Inferior parietal cortex (tissue), 1 donor: ENCODE measurements around the gene IL31RA.

Experiments used
- DNase-seq: peaks from one replicate; pipeline ENCODE4 v3.0.0-alpha.2; 2016; ENCODE audit errors: extremely low spot score

IL31RA gene

DNA sequence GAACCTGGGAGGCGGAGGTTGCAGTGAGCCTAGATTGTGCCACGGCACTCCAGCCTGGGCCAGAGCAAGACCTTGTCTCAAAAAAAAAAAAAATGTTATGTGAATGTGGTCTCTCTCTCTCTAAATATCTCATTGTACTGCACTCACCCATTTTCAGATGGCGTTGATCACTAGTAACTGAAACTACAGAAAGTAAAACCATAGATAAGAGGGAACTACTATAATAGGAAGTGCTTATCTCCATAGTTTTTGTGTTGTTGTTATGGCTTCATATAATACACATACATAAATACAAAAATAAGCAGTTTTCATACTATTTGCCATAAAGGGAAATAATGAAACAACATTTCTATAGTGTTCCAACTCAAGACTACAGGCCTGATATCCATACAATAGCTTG lies 9.1 kb downstream of the IL31RA start:
- no peak for DNase-seq

DNA sequence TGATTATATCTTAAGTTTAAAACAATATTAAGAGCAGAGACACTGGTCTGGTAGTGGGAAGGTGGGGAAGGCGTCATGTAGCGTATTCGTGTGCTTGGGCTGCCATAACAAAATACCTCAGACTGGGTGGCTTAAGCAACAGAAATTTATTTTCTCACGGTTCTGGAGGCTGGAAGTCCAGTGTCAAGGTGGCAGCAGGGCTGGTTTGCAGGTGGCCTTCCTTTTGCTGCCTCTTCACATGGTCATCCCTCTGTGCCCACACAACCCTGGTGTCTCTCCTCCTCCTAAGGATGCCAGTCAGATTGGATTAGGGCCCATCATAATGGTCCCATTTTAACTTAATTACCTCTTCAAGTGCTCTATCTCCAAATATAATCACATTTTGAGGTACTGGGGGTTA lies 9.6 kb downstream of the IL31RA start:
- DNase-seq: no peak

- no peak for DNase-seq
Measured at GRCh38 chr5:55864606-55865541, 13.7 kb downstream of the IL31RA start.

DNA sequence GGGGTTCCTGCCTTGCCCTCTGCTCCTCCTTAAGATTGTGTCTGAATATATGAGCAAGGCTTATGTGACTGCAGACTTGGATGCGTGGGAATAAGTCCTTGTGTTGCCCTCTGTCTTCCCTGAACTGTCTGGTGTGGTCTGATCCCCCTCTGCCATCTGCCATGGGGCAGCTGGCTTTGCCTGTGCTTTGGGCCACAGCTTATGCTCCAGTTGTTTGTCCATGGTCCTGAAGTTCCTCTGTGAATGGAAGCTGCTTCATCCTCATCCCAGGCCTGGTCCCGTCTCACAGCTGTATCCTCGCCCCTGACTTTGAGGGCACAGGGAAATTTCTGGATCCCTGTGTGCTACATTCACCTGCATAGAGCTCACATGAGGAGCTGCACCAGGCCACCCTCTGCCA lies 14.7 kb downstream of the IL31RA start:
- no peak for DNase-seq

DNA sequence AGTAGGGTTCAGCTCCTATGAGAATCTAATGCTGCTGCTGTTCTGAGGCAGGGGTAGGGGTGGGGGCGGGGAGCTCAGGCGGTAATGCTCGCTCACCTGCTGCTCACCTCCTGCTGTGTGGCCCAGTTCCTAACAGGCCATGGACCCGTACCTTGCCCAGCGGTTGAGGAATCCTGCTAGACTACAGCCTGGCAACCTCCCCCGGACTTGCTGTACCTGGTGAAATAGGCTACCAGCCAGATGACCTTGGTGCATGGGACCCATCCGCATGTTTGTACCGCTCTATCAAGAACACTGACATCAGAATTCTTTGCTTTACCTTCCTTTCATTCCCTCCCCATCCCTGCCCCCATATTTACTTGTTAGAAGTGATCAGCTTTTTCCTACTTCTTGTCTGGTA lies 15.3 kb downstream of the IL31RA start:
- no peak for DNase-seq

DNA sequence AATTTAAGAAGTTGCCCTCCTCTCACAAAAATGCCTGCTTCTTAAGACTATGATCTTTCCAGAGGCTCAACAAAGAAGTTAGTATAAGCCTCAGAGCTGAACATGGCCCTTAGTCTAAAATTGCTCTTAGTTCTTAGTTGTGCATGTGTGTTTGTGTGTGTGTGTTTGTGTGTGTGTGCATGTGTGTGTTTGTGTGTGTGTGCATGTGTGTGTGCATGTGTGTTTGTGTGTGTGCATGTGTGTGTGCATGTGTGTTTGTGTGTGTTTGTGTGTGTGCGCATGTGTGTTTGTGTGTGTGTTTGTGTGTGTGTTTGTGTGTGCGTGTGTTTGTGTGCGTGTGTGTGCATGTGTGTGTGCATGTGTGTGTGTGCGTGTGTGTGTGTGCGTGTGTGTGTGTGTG lies 15.8 kb downstream of the IL31RA start:
- DNase-seq: no peak

GRCh38 chr5:55868846-55869245 lies 17.7 kb downstream of the IL31RA start:
- DNase-seq: no peak

DNA sequence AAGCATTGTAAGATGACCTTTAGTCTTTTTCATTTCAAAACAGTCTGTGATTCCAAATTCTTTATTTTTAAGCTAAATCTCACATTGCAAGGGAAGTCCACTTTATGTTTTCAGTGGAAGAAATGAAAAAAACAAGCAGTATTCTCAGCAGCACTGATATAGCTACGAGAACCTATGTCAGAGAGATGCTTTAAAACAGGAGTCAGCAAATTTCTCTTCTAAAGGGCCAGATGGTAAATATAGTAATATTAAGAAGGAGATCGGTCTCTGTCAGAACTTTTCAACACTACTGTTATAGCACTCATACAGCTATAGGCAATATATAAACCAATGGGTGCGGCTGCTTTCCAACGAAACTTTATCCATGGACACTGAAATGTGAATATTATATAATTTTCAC lies 18.7 kb downstream of the IL31RA start:
- no peak for DNase-seq

GRCh38 chr5:55873234-55873633 lies 22.1 kb downstream of the IL31RA start:
- no peak for DNase-seq

- DNase-seq: no peak
Measured at GRCh38 chr5:55877655-55878054, 26.5 kb downstream of the IL31RA start.

GRCh38 chr5:55880453-55880852 lies 29.3 kb downstream of the IL31RA start:
- DNase-seq: no peak

- no peak for DNase-seq
Measured at GRCh38 chr5:55885359-55885758, 34.2 kb downstream of the IL31RA start.

DNA sequence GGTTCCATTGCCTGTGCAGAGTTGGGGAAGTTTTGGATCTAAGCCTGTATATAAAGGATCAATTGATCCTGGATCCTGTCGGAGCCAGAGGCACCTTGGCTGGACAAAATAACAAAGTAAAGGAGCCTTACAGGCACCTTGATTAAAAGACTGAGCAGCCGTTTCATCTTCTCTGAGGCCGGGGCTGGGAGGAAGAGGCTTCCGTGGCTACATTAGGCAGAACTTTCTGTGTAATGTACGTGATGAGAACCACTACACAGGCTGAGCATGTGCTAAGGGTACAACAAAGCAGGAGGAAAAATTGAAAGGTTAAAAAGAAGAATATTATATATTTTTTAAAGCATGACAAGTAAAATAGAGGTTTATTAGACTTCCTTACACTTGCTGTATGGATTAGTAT lies 37.0 kb downstream of the IL31RA start:
- DNase-seq: no peak

GRCh38 chr5:55892479-55892878 lies 41.3 kb downstream of the IL31RA start:
- no peak for DNase-seq

GRCh38 chr5:55894135-55894534 lies 43.0 kb downstream of the IL31RA start:
- DNase-seq: no peak

GRCh38 chr5:55895346-55895745 lies 44.2 kb downstream of the IL31RA start:
- DNase-seq: no peak

DNA sequence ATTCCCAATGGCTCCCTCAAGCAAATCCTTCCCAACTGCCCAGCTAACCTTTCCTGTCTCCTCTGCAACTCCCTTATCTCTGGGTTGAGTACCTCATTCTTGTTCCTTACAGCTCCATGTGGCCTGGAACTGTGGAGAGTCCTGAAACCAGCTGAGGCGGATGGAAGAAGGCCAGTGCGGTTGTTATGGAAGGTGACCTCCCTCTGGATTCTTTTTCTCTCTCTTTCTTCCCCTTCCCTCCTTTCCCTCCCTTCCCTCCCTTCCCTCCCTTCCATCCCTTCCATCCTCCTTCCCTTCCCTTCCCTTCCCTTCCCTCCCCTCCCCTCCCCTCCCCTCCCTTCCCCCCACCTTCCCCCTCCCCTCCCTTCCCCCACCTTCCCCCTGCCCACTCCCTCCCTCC lies 45.1 kb downstream of the IL31RA start:
- no peak for DNase-seq

- DNase-seq: no peak
Measured at GRCh38 chr5:55896663-55897062, 45.5 kb downstream of the IL31RA start.

DNA sequence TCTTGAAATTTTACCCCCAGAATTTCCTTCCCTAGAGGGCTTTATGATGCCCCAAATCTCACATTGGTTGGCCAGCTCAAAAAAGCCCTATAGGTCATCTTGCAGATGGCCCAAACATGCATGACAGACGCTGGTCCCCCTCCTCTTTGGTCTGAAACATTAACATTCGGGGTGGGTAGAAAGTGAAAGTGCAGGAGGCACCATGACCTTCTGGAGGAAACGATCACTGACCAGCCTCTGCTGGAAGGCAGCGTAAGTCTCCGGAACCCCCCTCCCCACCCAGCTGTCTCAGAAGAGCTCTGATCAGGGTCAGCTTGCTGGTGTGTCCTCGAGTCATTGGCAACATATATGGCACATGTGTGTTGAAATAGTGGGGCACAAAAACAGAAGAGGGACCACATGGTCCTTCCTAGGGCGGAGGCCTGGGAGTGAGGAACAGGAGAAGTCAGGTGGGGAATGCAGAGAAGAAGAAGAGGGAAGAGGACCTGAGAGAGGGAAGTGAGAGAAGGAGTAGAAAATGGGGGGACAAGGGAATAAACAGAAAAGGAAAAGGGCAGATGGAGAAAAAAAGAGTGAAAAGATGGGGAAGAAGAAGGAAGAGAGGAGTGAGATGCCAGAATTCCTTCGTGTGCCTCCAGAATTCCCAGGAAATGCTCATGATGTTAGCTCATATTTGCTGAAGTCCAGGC lies 46.2 kb downstream of the IL31RA start:
- DNase-seq: no peak

GRCh38 chr5:55897905-55898304 lies 46.7 kb downstream of the IL31RA start:
- no peak for DNase-seq

DNA sequence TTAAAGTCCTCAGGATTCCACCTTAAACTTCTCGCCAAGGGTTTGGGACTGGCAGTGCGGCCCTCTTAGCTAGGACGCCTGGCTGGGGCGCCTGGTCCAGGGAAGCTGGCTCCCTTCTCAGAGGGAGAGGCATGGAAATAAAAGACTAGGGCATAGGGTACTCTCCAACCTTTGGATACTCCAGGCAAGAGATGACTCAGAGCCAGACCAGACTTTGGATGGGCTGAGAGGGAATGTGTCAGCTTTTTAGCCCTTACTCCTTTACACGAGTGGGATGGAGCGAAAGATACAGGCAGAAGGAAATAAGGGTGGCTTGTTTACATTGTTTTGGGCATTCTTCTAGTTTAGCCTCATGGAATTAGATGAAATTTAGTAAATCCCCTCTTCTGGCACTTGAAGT lies 48.2 kb downstream of the IL31RA start:
- DNase-seq: no peak

GRCh38 chr5:55900068-55900467 lies 48.9 kb downstream of the IL31RA start:
- no peak for DNase-seq

DNA sequence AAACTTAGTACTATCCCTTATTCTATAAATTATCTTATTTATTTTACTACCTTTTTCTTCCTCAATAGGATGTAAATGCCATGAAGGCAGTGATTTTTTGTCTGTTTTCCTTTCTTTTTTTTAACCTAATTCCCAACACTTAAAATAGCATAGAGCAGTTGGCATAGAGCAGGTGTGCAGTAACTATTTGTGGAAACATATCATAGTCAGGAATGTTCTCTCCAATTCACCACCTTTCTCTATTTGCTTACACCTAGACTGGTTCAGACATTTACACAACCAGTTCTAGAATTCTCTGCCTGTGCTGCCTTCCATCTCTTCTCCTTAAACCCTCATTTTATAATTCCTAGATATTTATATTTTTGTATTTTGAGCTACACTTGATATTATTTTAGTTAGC lies 49.6 kb downstream of the IL31RA start:
- no peak for DNase-seq
